Right lobe of liver (tissue), 6 donors: ENCODE results near the gene ERICH3. TPM values are rescaled to one million over a fixed set of nuclear protein-coding genes. Genes with fewer than 3 reads are reported as not detected.
A peak's percentile ranks its signal among the peaks of the same experiment; 100 is the strongest.

ENCODE experiments used
- ATAC-seq, 4 donors: fragments of 200-7000 bp; cut with Tn5 transposase; one replicate each; pipeline ENCODE4 v1.9.1; 2020; ENCODE audit warnings: mild to moderate bottlenecking in 4 of 4, moderate library complexity in 4 of 4
- DNase-seq, 3 donors: peaks; one replicate each; pipeline ENCODE4 v3.0.0-alpha.2; 2020
- H3K27ac ChIP-seq, 3 donors: fragments of 200-600 bp; one replicate each; pipeline ENCODE4 v1.8.0; 2022
- H3K27me3 ChIP-seq, 2 donors: fragments of 200-600 bp; one replicate each; pipeline ENCODE4 v1.8.0; 2022
- H3K36me3 ChIP-seq, 4 donors: fragments of 200-600 bp; sonication (generic) in 1 of 4; one replicate each; pipeline versions ENCODE4 v1.5.1 to v1.8.0; 2017 to 2022; ENCODE audit warnings: control low read depth in 1 of 4
- H3K4me1 ChIP-seq, 4 donors: fragments of 200-600 bp; sonication (generic) in 1 of 4; one replicate each; pipeline versions ENCODE4 v1.5.1 to v1.8.0; 2017 to 2022; ENCODE audit warnings: control low read depth in 1 of 4
- H3K4me3 ChIP-seq, 3 donors: fragments of 200-600 bp; one replicate each; pipeline ENCODE4 v1.8.0; 2022
- H3K9me3 ChIP-seq, 4 donors: fragments of 200-600 bp; sonication (generic) in 1 of 4; one replicate each; pipeline versions ENCODE4 v1.5.1 to v1.8.0; 2017 to 2022; ENCODE audit warnings: control low read depth in 1 of 4
- POLR2A ChIP-seq: fragments of 450-650 bp; IDR thresholded peaks from one replicate; pipeline ENCODE4 v1.6.1; 2017; ENCODE audit warnings: antibody characterized with exemption, mild to moderate bottlenecking
- WGBS: methylation state at CpG from one replicate; pipeline ENCODE4 v1.1.6; 2018; ENCODE audit warnings: low coverage, low lambda C conversion rate; ENCODE audit not compliant: insufficient coverage; ENCODE audit errors: missing lambda C conversion rate; 5-methylcytosine and 5-hydroxymethylcytosine counted together
- intact Hi-C, 2 donors: fragments of 100-400 bp; cut with DNase I; formaldehyde crosslinking; loops; one replicate each; pipeline versions ENCODE4 v1.11.2 to v1.14.1; 2022
- total RNA-seq, 6 experiments: library from RNA; depleted of rRNA in 2 of 6; stranded (reverse); fragments of >200 nt in 2 of 6; fragmentation: NEBNext Ultra II Directional in 3 of 6; extraction: Animal tissue kit (Norgen Biotek cat#: 25700) in 3 of 6; gene quantifications; one replicate each; pipeline versions ENCODE4 v1.1.0 to v1.2.4, GENCODE V29; 2016 to 2023
- TF ChIP-seq, protein P1 (sequence below), 4 donors: fragments of 200-600 bp in 3 of 4; fragments of 450-650 bp in 1 of 4; IDR thresholded peaks; one replicate each; pipeline versions ENCODE4 v1.5.1 to v1.8.0; 2016 to 2022; ENCODE audit warnings: antibody characterized with exemption in 4 of 4, mild to moderate bottlenecking in 2 of 4
- donor health status: DM: no; HTN: yes; CAD: no.
- donor health status: DM: no; HTN: no; CAD: no.
- donor health status: DM: no; HTN: no; CAD: no.
- donor health status: DM: no; HTN: yes; CAD: no.
- donor health status: DM: no; HTN: yes; CAD: no.

ERICH3 gene
- total RNA-seq, 6 experiments from 2014 or later = 0.06 to 0.51 (median 0.14) TPM; not detected in 2

DNA sequence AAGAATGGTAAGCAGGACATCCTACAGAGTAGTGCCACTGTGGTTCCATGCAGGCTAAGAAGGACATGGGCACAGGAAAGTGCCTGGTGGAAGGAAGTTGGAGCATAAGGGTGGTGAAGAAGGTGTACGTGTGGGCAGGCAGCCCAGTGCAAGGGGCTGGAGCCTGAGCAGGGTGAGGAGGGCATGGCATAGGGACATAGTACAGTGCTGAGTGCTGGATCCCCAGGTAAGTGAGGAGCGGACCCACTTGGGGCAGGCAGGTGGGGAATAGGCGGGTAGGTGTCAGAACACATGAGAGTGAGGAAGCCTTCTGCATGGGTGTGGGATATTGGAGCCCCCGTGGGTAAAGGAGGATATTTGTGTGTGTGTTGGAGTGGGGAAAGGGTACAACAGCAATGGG is 145.5 kb downstream of the ERICH3 start:
- no peaks in the 10 kb centered on the region for H3K9me3 ChIP-seq
- H3K4me3 ChIP-seq = no peak overlapping the region
- WGBS = 70% methylated on average over 4 of the region's 4 CpGs
- no peak overlapping the region for H3K27ac ChIP-seq
- no peaks in the 10 kb centered on the region for H3K4me1 ChIP-seq
- TF ChIP-seq, protein P1, sequence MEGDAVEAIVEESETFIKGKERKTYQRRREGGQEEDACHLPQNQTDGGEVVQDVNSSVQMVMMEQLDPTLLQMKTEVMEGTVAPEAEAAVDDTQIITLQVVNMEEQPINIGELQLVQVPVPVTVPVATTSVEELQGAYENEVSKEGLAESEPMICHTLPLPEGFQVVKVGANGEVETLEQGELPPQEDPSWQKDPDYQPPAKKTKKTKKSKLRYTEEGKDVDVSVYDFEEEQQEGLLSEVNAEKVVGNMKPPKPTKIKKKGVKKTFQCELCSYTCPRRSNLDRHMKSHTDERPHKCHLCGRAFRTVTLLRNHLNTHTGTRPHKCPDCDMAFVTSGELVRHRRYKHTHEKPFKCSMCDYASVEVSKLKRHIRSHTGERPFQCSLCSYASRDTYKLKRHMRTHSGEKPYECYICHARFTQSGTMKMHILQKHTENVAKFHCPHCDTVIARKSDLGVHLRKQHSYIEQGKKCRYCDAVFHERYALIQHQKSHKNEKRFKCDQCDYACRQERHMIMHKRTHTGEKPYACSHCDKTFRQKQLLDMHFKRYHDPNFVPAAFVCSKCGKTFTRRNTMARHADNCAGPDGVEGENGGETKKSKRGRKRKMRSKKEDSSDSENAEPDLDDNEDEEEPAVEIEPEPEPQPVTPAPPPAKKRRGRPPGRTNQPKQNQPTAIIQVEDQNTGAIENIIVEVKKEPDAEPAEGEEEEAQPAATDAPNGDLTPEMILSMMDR (IDR thresholded peaks at IDR 0.05) = no peak
- no peak for TF ChIP-seq POLR2A
- H3K27me3 ChIP-seq = no peaks in the 10 kb centered on the region
- DNase-seq (no peak), ATAC-seq (no peak)
- intact Hi-C loops = no loop called here
- no peaks in the 10 kb centered on the region for H3K36me3 ChIP-seq

DNA sequence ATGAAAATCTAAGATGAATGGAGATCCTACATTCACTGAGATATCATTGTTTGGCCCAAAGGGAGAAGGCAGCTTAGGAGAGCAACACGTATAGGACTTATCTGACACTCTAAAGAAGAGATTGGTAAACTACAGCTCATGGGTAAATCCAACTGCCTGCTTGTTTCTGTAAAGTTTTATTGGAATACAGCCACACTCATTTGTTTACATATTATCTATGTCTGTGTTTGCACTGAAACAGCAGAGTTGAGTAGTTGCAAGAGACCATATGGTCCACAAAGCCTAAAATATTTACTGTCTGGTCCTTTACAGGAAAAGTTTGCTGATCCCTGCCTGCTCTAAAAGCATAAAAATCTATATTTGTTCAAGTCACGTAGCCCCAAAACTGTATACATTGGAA is 146.9 kb downstream of the ERICH3 start:
- DNase-seq (no peak), ATAC-seq (peak in 2 of 4 donors; percentile 45 to 52)
- no peaks in the 10 kb centered on the region for H3K27me3 ChIP-seq
- TF ChIP-seq, protein P1 (IDR thresholded peaks at IDR 0.05) = no peak
- no peak for TF ChIP-seq POLR2A
- no peaks in the 10 kb centered on the region for H3K4me1 ChIP-seq
- no peaks in the 10 kb centered on the region for H3K9me3 ChIP-seq
- H3K36me3 ChIP-seq = no peaks in the 10 kb centered on the region
- no peak overlapping the region for H3K4me3 ChIP-seq
- 49% methylated on average over 2 of the region's 2 CpGs for WGBS
- intact Hi-C loops = no loop called here
- H3K27ac ChIP-seq = no peak overlapping the region

DNA sequence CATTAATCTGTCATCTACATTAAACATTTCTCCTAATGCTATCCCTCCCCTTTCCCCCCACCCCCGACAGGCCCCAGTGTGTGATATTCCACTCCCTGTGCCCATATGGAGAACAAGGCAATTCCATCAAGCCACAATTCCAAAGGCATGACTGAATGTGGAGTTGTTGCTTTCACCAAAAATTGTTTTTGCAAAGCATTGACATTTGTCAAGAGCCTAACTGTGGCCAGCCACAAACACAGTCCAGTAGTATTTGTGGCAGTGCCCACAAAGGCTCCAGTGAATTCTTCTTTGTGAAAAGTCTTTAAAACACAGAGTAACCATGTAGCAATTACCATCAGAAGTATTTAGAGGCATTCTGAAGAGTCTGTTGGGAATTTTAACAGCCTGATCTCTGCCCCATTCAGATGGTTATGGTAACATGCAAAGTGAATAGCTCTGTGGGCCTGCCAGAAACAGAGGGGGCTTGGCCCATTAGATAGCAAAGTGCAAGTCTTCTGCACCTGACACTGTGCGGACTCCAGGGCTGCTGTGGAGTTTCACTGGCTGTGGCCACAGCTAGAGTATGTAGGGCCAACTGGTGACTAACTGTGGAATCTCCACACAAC is 149.6 kb downstream of the ERICH3 start:
- no peaks in the 10 kb centered on the region for H3K9me3 ChIP-seq
- intact Hi-C loops = no loop called here
- no peaks in the 10 kb centered on the region for H3K27me3 ChIP-seq
- no peak for DNase-seq
- H3K4me3 ChIP-seq = no peak overlapping the region
- WGBS = 20% methylated on average over 2 of the region's 2 CpGs
- no peaks in the 10 kb centered on the region for H3K36me3 ChIP-seq
- TF ChIP-seq, protein P1 (IDR thresholded peaks at IDR 0.05) = no peak
- TF ChIP-seq POLR2A = no peak
- no peak overlapping the region for H3K27ac ChIP-seq
- no peak for ATAC-seq
- no peaks in the 10 kb centered on the region for H3K4me1 ChIP-seq

DNA sequence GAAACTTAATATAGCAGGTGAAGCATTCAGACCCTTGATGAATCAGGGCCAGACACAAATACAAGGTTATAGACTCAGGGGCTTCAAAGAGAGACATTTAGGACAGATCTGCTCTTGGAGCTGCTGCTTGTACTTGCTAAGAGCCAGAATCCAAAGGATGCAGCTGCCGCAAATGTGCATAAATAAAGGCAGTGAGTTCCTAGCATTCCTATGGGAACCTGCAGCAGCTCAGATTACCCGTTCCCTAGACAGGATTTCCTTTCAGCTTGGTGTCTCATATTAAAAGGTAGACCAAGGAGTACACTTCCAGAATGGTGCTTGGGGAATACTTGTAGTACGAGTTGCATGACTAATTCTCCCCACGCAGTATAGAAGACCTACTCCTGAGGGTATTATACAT is 151.4 kb downstream of the ERICH3 start:
- Histone ChIP-seq H3K9me3 (no peaks in the 10 kb centered on the region), H3K27me3 (no peaks in the 10 kb centered on the region), H3K4me1 (no peaks in the 10 kb centered on the region), H3K4me3 (no peak overlapping the region), H3K36me3 (no peaks in the 10 kb centered on the region), H3K27ac (no peak overlapping the region)
- DNase-seq (no peak), ATAC-seq (no peak)
- intact Hi-C loops = no loop called here
- WGBS = 45% methylated on average over 4 of the region's 4 CpGs
- no peak for TF ChIP-seq POLR2A
- TF ChIP-seq, protein P1 (IDR thresholded peaks at IDR 0.05) = no peak

Other genes starting within 250 kb of the ERICH3 start
- not detected for gene LRRC53, start 161.2 kb downstream of the ERICH3 start, total RNA-seq
- gene CRYZ, start 59.3 kb upstream of the ERICH3 start, total RNA-seq = 100 to 1,000 TPM; 127 to 177 (median 150) TPM
- gene TYW3, start 59.4 kb upstream of the ERICH3 start, total RNA-seq = 10 to 100 TPM in 2 of 6 experiments, 1 to 10 TPM in 4; 7.4 to 10.8 (median 8.5) TPM